ENCODE results near the gene PRSS53. TPM values are rescaled to one million over a fixed set of nuclear protein-coding genes. Genes with fewer than 3 reads are reported as not detected.

The PRSS53 gene
- total and polyA plus RNA-seq, 2 donors from 2014 or later: 0.99 to 2.6 TPM

DNA sequence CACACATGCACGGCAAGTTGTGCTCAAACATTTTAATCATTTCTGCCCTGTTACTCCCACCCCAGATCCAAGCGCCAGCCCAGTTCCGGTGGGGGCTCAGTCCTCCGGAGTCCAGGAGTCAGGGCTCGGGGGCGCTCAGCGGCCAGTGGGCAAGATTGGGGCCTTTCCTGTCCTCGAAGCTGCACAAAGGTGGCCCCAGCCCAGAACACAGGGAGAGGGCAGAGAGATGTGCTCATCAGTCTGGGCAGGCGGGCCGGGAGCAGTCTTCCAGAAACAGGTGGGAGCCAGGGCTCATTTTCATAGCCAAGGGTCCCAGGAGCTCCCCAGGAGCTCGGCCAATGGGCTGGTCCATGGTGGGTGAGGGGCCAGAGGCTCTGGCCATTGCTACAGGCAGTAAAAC is 42.7 kb upstream of the PRSS53 start:
- DNase-seq: peak in 1 of 5 donors; percentile 44

DNA sequence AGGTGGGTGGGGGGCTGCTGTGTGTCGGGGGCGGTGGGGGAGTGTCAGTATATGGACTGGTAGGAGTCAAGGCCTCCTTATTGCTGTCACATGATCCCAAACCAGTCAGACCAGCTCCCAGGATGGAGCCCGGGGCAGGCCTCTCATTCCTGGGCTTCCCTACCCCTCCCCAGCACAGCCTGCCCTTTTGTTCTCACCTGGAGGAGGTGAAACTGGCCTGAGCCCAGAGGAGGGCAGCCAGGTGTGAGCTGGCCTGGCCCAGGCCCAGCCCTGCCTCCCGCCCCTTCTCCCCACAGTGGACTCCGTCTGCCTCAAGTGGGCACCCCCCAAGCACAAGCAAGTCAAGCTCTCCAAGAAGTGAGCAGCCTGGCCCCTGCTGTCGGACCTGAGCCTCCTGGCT is 42.2 kb upstream of the PRSS53 start:
- FAIRE-seq (no peak), DNase-seq (peak; percentile 56 to 96 (median 75))
- H3K9ac ChIP-seq (ENCODE audit: low read length in 3 of 3): peak overlapping the region in 1 of 3 donors; percentile 55
- H3K27ac ChIP-seq (ENCODE audit: low read depth in 2 of 2, low read length in 2 of 2): peak overlapping the region; percentile 85 to 90
- H3K9me3 ChIP-seq (ENCODE audit: control insufficient read depth in 2 of 3, insufficient read depth in 1 of 3, low read length in 3 of 3): no peaks in the 10 kb centered on the region
- no peak overlapping the region for H3K4me3 ChIP-seq (ENCODE audit: low read length in 3 of 3)
- intact Hi-C loops (cut with DNase I): no loop called here
- H3K27me3 ChIP-seq (ENCODE audit: control insufficient read depth, insufficient read depth, low read length): no peaks in the 10 kb centered on the region
- TF ChIP-seq, protein P1, sequence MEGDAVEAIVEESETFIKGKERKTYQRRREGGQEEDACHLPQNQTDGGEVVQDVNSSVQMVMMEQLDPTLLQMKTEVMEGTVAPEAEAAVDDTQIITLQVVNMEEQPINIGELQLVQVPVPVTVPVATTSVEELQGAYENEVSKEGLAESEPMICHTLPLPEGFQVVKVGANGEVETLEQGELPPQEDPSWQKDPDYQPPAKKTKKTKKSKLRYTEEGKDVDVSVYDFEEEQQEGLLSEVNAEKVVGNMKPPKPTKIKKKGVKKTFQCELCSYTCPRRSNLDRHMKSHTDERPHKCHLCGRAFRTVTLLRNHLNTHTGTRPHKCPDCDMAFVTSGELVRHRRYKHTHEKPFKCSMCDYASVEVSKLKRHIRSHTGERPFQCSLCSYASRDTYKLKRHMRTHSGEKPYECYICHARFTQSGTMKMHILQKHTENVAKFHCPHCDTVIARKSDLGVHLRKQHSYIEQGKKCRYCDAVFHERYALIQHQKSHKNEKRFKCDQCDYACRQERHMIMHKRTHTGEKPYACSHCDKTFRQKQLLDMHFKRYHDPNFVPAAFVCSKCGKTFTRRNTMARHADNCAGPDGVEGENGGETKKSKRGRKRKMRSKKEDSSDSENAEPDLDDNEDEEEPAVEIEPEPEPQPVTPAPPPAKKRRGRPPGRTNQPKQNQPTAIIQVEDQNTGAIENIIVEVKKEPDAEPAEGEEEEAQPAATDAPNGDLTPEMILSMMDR (IDR thresholded peaks at IDR 0.05; ENCODE audit: borderline replicate concordance, extremely low read depth, insufficient read depth): no peak
- peaks cover 3 to 35% (median 8%) of the 10 kb centered on the region in 3 donors for H3K36me3 ChIP-seq (ENCODE audit: control insufficient read depth in 2 of 3, insufficient read depth in 3 of 3, low read length in 3 of 3)
- H3K4me1 ChIP-seq (ENCODE audit: control insufficient read depth in 2 of 3, insufficient read depth in 2 of 3, low read depth in 1 of 3, low read length in 3 of 3): peaks cover 0 to 45% (median 17%) of the 10 kb centered on the region in 3 donors

More for the DNA sequence above, 42.7 kb upstream of the PRSS53 start:
- H3K9me3 ChIP-seq (ENCODE audit: control insufficient read depth in 2 of 3, insufficient read depth in 1 of 3, low read length in 3 of 3): no peaks in the 10 kb centered on the region
- peaks cover 3 to 35% (median 8%) of the 10 kb centered on the region in 3 donors for H3K36me3 ChIP-seq (ENCODE audit: control insufficient read depth in 2 of 3, insufficient read depth in 3 of 3, low read length in 3 of 3)
- H3K4me3 ChIP-seq (ENCODE audit: low read length in 3 of 3): no peak overlapping the region
- peak overlapping the region; percentile 85 to 90 for H3K27ac ChIP-seq (ENCODE audit: low read depth in 2 of 2, low read length in 2 of 2)
- intact Hi-C loops (cut with DNase I): no loop called here
- H3K9ac ChIP-seq (ENCODE audit: low read length in 3 of 3): peak overlapping the region in 1 of 3 donors; percentile 46
- H3K27me3 ChIP-seq (ENCODE audit: control insufficient read depth, insufficient read depth, low read length): no peaks in the 10 kb centered on the region
- peaks cover 0 to 47% (median 21%) of the 10 kb centered on the region in 3 donors for H3K4me1 ChIP-seq (ENCODE audit: control insufficient read depth in 2 of 3, insufficient read depth in 2 of 3, low read depth in 1 of 3, low read length in 3 of 3)
- no peak for FAIRE-seq
- TF ChIP-seq, protein P1 (IDR thresholded peaks at IDR 0.05; ENCODE audit: borderline replicate concordance, extremely low read depth, insufficient read depth): no peak

DNA sequence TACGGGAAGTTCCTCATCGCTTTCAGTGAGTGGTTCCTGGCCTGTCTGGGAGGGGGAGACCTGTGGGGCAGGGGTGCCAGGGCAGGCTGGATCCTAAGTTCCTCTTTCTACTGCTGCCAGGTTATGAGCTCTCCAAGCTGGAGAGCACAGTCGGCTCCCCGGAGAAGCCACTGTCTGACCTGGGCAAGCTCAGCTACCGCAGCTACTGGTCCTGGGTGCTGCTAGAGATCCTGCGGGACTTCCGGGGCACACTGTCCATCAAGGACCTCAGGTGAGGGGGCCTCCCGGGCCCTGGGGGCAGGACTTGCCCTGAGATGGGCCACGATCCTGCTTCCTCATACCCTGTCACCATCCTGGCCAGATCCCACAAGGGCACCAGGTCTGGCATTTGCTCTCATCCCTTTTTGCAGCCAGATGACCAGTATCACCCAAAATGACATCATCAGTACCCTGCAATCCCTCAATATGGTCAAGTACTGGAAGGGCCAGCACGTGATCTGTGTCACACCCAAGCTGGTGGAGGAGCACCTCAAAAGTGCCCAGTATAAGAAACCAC is 41.7 kb upstream of the PRSS53 start:
- Histone ChIP-seq H3K36me3 (ENCODE audit: control insufficient read depth in 2 of 3, insufficient read depth in 3 of 3, low read length in 3 of 3) (peaks cover 3 to 35% (median 8%) of the 10 kb centered on the region in 3 donors), H3K4me3 (ENCODE audit: low read length in 3 of 3) (no peak overlapping the region), H3K27me3 (ENCODE audit: control insufficient read depth, insufficient read depth, low read length) (no peaks in the 10 kb centered on the region), H3K9me3 (ENCODE audit: control insufficient read depth in 2 of 3, insufficient read depth in 1 of 3, low read length in 3 of 3) (no peaks in the 10 kb centered on the region), H3K9ac (ENCODE audit: low read length in 3 of 3) (peak overlapping the region in 1 of 3 donors; percentile 55), H3K27ac (ENCODE audit: low read depth in 2 of 2, low read length in 2 of 2) (peak overlapping the region; percentile 85 to 90), H3K4me1 (ENCODE audit: control insufficient read depth in 2 of 3, insufficient read depth in 2 of 3, low read depth in 1 of 3, low read length in 3 of 3) (peaks cover 0 to 42% (median 15%) of the 10 kb centered on the region in 3 donors)
- DNase-seq (peak in 2 of 5 donors; percentile 51 to 82), FAIRE-seq (no peak)
- TF ChIP-seq, protein P1 (IDR thresholded peaks at IDR 0.05; ENCODE audit: borderline replicate concordance, extremely low read depth, insufficient read depth): no peak
- intact Hi-C loops (cut with DNase I): no loop called here

Measured in kidney (tissue), 14 donors.